HG03558 (cell line): ENCODE data around the gene AP5S1.
"Not testable (repeated sequence)": the region's sequence is repeated elsewhere in the genome, so short reads cannot be mapped to it uniquely, and the experiment has no call there.

ENCODE experiments used
- ATAC-seq: cut with Tn5 transposase; IDR thresholded peaks from one replicate; pipeline ENCODE4 v1.9.1; 2021; ENCODE audit warnings: moderate number of reproducible peaks; ENCODE audit not compliant: unreplicated experiment; ENCODE audit errors: extremely low read depth

AP5S1 gene

DNA sequence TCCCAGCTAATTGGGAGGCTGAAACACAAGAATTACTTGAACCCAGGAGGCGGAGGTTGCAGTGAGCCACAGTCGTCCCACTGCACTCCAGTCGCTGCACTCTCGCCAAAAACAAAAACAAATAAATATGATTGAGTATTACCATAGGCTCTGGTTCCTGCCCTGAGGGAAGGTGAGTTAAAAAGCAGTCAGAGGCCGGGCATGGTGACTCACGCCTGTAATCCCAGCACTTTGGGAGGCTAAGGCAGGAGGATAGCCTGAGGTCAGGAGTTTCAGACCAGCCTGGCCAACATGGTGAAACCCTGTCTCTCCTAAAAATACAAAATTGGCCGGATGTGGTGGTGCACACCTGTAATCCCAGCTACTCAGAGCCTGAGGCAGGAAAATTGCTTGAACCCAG is 19.9 kb downstream of the AP5S1 start:
- not testable (repeated sequence) for ATAC-seq

DNA sequence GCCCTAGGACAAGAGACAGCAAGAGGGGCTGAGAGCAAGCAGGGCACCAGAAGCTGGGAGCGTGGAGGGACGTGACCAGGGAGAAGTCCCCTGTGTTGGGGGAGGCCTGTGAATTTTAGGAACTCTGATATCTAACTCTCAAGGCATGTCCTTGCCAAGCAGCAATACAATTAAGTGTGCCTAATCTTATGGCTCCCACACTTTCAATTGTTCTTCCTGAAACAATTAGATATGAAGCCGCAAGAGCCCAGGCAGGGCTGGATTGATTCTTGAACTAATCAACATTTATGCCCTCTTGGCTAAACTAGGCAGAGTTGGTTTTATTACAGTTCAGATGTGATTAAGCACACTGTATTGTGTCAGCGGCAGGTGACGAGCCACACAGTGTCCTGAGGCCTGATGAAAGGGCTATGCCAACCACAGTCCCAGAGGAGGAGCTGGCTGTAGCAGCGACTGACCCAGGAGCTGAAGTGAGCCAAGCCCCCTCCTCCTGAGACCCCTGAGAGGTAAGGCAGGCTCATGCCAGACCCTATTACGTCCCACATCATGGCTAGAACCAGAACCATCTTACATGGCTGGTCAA is 22.1 kb downstream of the AP5S1 start:
- no peak for ATAC-seq

- no peak for ATAC-seq
Measured at GRCh38 chr20:3843490-3843889, 23.1 kb downstream of the AP5S1 start.

DNA sequence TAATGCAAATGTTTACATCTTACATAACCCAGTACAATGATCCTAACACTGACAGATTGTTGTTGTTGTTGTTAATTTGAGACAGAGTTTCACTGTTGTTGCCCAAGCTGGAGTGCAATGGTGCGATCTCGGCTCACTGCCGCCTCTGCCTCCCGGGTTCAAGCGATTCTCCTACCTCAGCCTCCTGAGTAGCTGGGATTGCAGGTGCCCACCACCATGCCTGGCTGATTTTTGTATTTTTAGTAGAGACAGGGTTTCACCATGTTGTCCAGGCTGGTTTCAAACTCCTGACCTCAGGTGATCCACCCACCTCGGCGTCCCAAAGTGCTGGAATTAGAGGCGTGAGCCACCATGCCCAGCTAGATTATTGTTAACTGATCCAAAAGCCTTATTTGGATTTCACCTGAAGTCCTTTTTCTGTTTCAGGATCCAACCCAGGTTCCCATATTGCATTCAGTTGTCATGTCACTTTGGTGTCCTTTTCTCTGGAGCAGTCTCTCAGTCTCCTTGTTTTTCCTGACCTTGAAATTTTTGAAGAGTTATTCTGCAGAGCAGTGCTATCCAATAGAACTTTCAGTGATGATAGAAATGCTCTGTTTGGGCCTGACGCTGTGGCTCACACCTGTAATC is 23.8 kb downstream of the AP5S1 start:
- ATAC-seq = not testable (repeated sequence)

DNA sequence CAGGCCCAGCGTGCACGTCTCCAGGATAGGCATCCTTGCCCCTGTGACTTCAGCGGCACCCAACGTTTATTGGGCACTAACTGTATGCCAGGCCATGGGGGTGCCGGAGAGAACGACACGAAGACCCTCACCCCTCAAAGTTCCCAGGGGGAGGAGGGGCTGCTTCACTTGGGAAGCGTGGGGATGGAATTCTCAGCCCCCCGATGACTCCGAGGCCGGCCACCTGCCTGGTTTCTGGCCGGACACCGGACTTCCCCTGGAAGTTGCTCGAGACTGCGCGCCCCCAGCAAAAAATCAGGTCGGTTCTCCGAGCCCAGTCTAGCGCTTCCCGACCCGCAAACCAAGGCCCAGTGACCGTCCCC is 26.0 kb downstream of the AP5S1 start:
- no peak for ATAC-seq

GRCh38 chr20:3846740-3847428 is 26.5 kb downstream of the AP5S1 start, which contains the start of gene MAVS:
MAVS (plus strand) TSS chr20:3846834; CDS start chr20:3854625, 7,791 bp downstream.
- peak; percentile 79 for ATAC-seq

- ATAC-seq = no peak
Measured at GRCh38 chr20:3847429-3847940, 27.1 kb downstream of the AP5S1 start.

- no peak for ATAC-seq
Measured at GRCh38 chr20:3848565-3848964, 28.2 kb downstream of the AP5S1 start.

GRCh38 chr20:3854462-3854871 is 34.1 kb downstream of the AP5S1 start:
- ATAC-seq = no peak

GRCh38 chr20:3857405-3857804 is 37.1 kb downstream of the AP5S1 start:
- no peak for ATAC-seq

- ATAC-seq = no peak
Measured at GRCh38 chr20:3858689-3859088, 38.3 kb downstream of the AP5S1 start.

DNA sequence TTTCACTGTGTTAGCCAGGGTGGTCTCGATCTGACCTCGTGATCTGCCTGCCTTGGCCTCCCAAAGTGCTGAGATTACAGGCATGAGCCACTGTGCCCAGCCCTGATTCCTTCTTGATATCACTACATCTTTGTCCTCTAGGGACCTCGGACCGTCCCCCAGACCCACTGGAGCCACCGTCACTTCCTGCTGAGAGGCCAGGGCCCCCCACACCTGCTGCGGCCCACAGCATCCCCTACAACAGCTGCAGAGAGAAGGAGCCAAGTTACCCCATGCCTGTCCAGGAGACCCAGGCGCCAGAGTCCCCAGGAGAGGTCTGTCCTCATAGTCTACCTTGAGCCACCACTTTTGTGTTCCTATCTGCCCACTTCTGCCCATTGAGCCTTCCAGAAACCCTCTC is 40.8 kb downstream of the AP5S1 start:
- ATAC-seq = no peak

GRCh38 chr20:3862333-3862732 is 42.0 kb downstream of the AP5S1 start:
- ATAC-seq = no peak

- ATAC-seq = no peak
Measured at GRCh38 chr20:3863317-3863716, 43.0 kb downstream of the AP5S1 start.

DNA sequence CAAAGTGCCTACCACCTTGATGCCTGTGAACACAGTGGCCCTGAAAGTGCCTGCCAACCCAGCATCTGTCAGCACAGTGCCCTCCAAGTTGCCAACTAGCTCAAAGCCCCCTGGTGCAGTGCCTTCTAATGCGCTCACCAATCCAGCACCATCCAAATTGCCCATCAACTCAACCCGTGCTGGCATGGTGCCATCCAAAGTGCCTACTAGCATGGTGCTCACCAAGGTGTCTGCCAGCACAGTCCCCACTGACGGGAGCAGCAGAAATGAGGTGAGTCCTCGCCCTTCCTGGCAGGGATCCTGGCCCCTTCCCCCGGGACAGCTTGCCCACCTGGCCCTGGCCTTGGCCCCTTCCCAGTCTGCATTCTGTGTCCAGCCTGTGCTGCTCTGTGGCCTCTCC is 44.2 kb downstream of the AP5S1 start:
- ATAC-seq = no peak

- no peak for ATAC-seq
Measured at GRCh38 chr20:3865152-3865886, 45.0 kb downstream of the AP5S1 start.

- ATAC-seq = no peak
Measured at GRCh38 chr20:3865887-3866407, 45.6 kb downstream of the AP5S1 start.

DNA sequence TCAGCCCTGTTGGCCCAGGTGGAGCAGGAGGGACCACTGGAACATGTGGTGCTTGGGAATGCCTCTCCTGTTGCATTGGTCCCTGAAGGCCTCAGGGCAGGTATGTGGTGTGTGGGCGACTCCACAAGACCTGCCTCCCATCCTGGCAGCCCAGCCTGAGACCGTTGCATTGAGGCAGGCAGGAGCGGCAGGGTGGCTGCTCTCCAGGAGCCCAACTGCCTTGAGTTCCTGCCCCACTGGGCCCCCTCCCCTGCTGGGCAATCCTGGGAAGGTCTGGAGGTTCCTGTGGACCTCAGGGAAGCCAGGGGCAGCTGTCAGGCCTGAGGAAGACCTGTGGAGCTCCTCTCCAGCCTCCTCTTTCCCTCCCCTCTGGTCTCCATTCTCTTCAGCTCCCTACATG is 46.1 kb downstream of the AP5S1 start:
- no peak for ATAC-seq

GRCh38 chr20:3867802-3868201 is 47.5 kb downstream of the AP5S1 start:
- ATAC-seq = no peak

- no peak for ATAC-seq
Measured at GRCh38 chr20:3869839-3870634, 49.7 kb downstream of the AP5S1 start.
